Measurements from ENCODE around the gene STX8.

GRCh38 chr17:9209347-9209746 is 366.3 kb downstream of the STX8 start:
- no peak for TF ChIP-seq CTCF (IDR thresholded peaks at IDR 0.05)
- TF ChIP-seq POLR2A (IDR thresholded peaks at IDR 0.05) = no peak
